IMR-90 (cell line): ENCODE measurements around the gene DLX1. TPM values are rescaled to one million over a fixed set of nuclear protein-coding genes. Genes with fewer than 3 reads are reported as not detected.
A peak's percentile ranks its signal among the peaks of the same experiment; 100 is the strongest.
"Not testable (repeated sequence)": the region's sequence is repeated elsewhere in the genome, so short reads cannot be mapped to it uniquely, and the experiment has no call there.

ENCODE experiments used
- ATAC-seq: fragments of 200-7000 bp; cut with Tn5 transposase; 2 replicates; pipeline ENCODE4 v1.9.1; 2020; ENCODE audit warnings: low read depth, mild to moderate bottlenecking, moderate library complexity
- BruUV-seq: library from RNA; stranded (reverse); fragments of 400-500 nt; replicated peaks from 2 replicates; lab custom pipeline; 2021; lab: Mats Ljungman, UMichigan
- CTCF ChIA-PET: fragments of 300-600 bp; formaldehyde crosslinking; extraction: SDS; loops from one replicate; lab custom pipeline; 2021; ENCODE audit warnings: antibody characterized with exemption; lab: Yijun Ruan, JAX
- POLR2A ChIA-PET: fragments of 300-600 bp; sonication (Branson Sonifier 250); formaldehyde crosslinking; loops from one replicate; lab custom pipeline; 2022; ENCODE audit warnings: antibody characterized with exemption; ENCODE audit not compliant: unreplicated experiment; lab: Charles Lee
- DNase-seq: peaks from one replicate; pipeline ENCODE4 v3.0.0; 2013
- H2AFZ ChIP-seq: replicated peaks from 2 replicates; pipeline ENCODE3; 2013; ENCODE audit warnings: low read length, mild to moderate bottlenecking; ENCODE audit not compliant: poor library complexity
- H2AK5ac ChIP-seq: 2 replicates; pipeline ENCODE4 v1.6.1; 2013; ENCODE audit warnings: low read depth, low read length, inconsistent platforms
- H2AK9ac ChIP-seq: replicated peaks from 2 replicates; pipeline ENCODE3; 2013; ENCODE audit warnings: mild to moderate bottlenecking, low read depth, low read length, moderate library complexity; ENCODE audit not compliant: poor library complexity
- H2BK120ac ChIP-seq: 2 replicates; pipeline ENCODE4 v1.6.1; 2013; ENCODE audit warnings: low read depth, low read length, inconsistent platforms
- H2BK15ac ChIP-seq: 3 replicates; pipeline ENCODE4 v1.6.1; 2013; ENCODE audit warnings: low read depth, low read length, inconsistent platforms
- H2BK20ac ChIP-seq: 2 replicates; pipeline ENCODE4 v1.6.1; 2013; ENCODE audit warnings: low read depth, mild to moderate bottlenecking, inconsistent platforms, low read length, moderate library complexity
- H2BK5ac ChIP-seq: 2 replicates; pipeline ENCODE4 v1.6.1; 2013; ENCODE audit warnings: mild to moderate bottlenecking, low read depth, low read length, inconsistent platforms; ENCODE audit not compliant: poor library complexity, severe bottlenecking
- H3K14ac ChIP-seq: replicated peaks from 2 replicates; pipeline ENCODE4 v1.6.1; 2013; ENCODE audit warnings: low read depth, low read length, inconsistent platforms
- H3K18ac ChIP-seq: 2 replicates; pipeline ENCODE4 v1.6.1; 2013; ENCODE audit warnings: low read depth, low read length, control low read depth
- H3K23ac ChIP-seq: 2 replicates; pipeline ENCODE4 v1.6.1; 2013; ENCODE audit warnings: low read depth, low read length, inconsistent platforms
- H3K27ac ChIP-seq: 2 replicates; pipeline ENCODE4 v1.5.1; 2013; ENCODE audit warnings: mild to moderate bottlenecking, control low read depth, low read length; ENCODE audit not compliant: insufficient read depth
- H3K27me3 ChIP-seq: 2 replicates; pipeline ENCODE4 v1.6.1; 2013; ENCODE audit warnings: low read length; ENCODE audit not compliant: control insufficient read depth, insufficient read depth
- H3K36me3 ChIP-seq: 2 replicates; pipeline ENCODE4 v1.6.1; 2013; ENCODE audit warnings: low read length, mixed read lengths; ENCODE audit not compliant: control insufficient read depth, insufficient read depth
- H3K4ac ChIP-seq: 2 replicates; pipeline ENCODE4 v1.6.1; 2013; ENCODE audit warnings: low read depth, low read length, inconsistent platforms
- H3K4me1 ChIP-seq: 2 replicates; pipeline ENCODE4 v1.6.1; 2013; ENCODE audit warnings: low read length, mixed read lengths; ENCODE audit not compliant: control insufficient read depth, insufficient read depth
- H3K4me2 ChIP-seq: 2 replicates; pipeline ENCODE4 v1.6.1; 2013; ENCODE audit warnings: low read depth, mild to moderate bottlenecking, control low read depth, low read length, moderate library complexity
- H3K4me3 ChIP-seq: 2 replicates; pipeline ENCODE4 v1.5.1; 2013; ENCODE audit warnings: low read depth, mild to moderate bottlenecking, control low read depth, low read length, moderate library complexity; ENCODE audit not compliant: insufficient read depth
- H3K56ac ChIP-seq: 2 replicates; pipeline ENCODE4 v1.6.1; 2013; ENCODE audit warnings: low read length, inconsistent platforms; ENCODE audit not compliant: insufficient read depth; ENCODE audit errors: extremely low read depth
- H3K79me1 ChIP-seq, 2 experiments: 2 replicates each; pipeline ENCODE4 v1.6.1; 2013; ENCODE audit warnings: low read length in 2 of 2, inconsistent platforms in 1 of 2, low read depth in 1 of 2
- H3K9ac ChIP-seq: 2 replicates; pipeline ENCODE4 v1.6.1; 2013; ENCODE audit warnings: low read depth, low read length, control low read depth
- H3K9me1 ChIP-seq: 2 replicates; pipeline ENCODE4 v1.6.1; 2013; ENCODE audit warnings: low read length, inconsistent platforms; ENCODE audit not compliant: insufficient read depth
- H3K9me3 ChIP-seq: 2 replicates; pipeline ENCODE4 v1.6.1; 2013; ENCODE audit warnings: low read length; ENCODE audit not compliant: control insufficient read depth, insufficient read depth
- H4K20me1 ChIP-seq: 2 replicates; pipeline ENCODE4 v1.6.1; 2013; ENCODE audit warnings: low read length, inconsistent platforms; ENCODE audit not compliant: insufficient read depth
- H4K5ac ChIP-seq: 2 replicates; pipeline ENCODE4 v1.6.1; 2013; ENCODE audit warnings: mild to moderate bottlenecking, low read depth, low read length, control low read depth
- H4K8ac ChIP-seq, 2 experiments: 2 replicates each; pipeline ENCODE4 v1.6.1; 2013; ENCODE audit warnings: low read depth in 2 of 2, low read length in 2 of 2, control low read depth in 1 of 2, inconsistent platforms in 1 of 2
- H4K91ac ChIP-seq: 2 replicates; pipeline ENCODE4 v1.6.1; 2013; ENCODE audit warnings: low read depth, low read length, inconsistent platforms; ENCODE audit not compliant: insufficient read depth
- CEBPB ChIP-seq: IDR thresholded peaks from 2 replicates; pipeline ENCODE4 v1.6.1; 2012; ENCODE audit warnings: low read depth, low read length, improper control_type of control experiment
- CHD1 ChIP-seq: IDR thresholded peaks from 2 replicates; pipeline ENCODE4 v1.6.1; 2012; ENCODE audit warnings: low read depth, low read length, improper control_type of control experiment
- MXI1 ChIP-seq: IDR thresholded peaks from 2 replicates; pipeline ENCODE4 v1.6.1; 2012; ENCODE audit warnings: low read depth, mild to moderate bottlenecking, low read length, moderate library complexity, borderline replicate concordance
- NFE2L2 ChIP-seq: fragments of 150-350 bp; IDR thresholded peaks from 2 replicates; pipeline ENCODE4 v1.6.1; 2016; ENCODE audit warnings: low read depth, mild to moderate bottlenecking, low read length
- WGBS, 2 experiments: methylation state at CpG; one replicate each; pipeline versions ENCODE4 v1.1.5 to v1.1.7; 2013; ENCODE audit warnings: missing lambda C conversion rate in 2 of 2; ENCODE audit not compliant: insufficient read length in 1 of 2; ENCODE audit errors: extremely low coverage in 2 of 2; 5-methylcytosine and 5-hydroxymethylcytosine counted together
- dilution Hi-C: fragments of 300-500 bp; cut with HindIII; formaldehyde crosslinking; loops from one replicate; pipeline ENCODE4 v1.14.3; 2018; ENCODE audit warnings: low sequenced_read_pairs; ENCODE audit not compliant: unreplicated experiment
- in situ Hi-C: fragments of 300-500 bp; cut with MboI; formaldehyde crosslinking; loops from 3 replicates; pipeline ENCODE4 v1.14.3; 2019; ENCODE audit warnings: low sequenced_read_pairs, inconsistent platforms, mixed read lengths
- intact Hi-C: fragments of 100-400 bp; cut with micrococcal nuclease; formaldehyde crosslinking; loops from 2 replicates; pipeline ENCODE4 v1.10.0; 2022
- polyA plus RNA-seq, 3 experiments: library from polyadenylated mRNA; depleted of rRNA; stranded (reverse); fragments of >200 nt; gene quantifications; 2 replicates each; pipeline ENCODE4 v1.2.3, GENCODE V29; 2012; ENCODE audit warnings: low replicate concordance in 1 of 3
- total RNA-seq: library from RNA; depleted of rRNA; stranded (reverse); fragments of >200 nt; gene quantifications from 2 replicates; pipeline ENCODE4 v1.2.3, GENCODE V29; 2012
- TF ChIP-seq, protein P1 (sequence below): conservative IDR thresholded peaks from 2 replicates; pipeline ENCODE4 v1.5.1; 2012; ENCODE audit warnings: mild to moderate bottlenecking, low read depth, low read length, improper control_type of control experiment

Gene DLX1
- total and polyA plus RNA-seq, 2 of the 4 experiments (the other 2 are of a cell fraction), result 0.36 to 2.2 TPM

- POLR2A ChIA-PET, result no interaction called here
- H3K9ac ChIP-seq, result no peak overlapping the region
- H3K9me3 ChIP-seq, result no peaks in the 10 kb centered on the region
- intact Hi-C loops, result no loop called here
- no peak overlapping the region for H2AFZ ChIP-seq
- no peak overlapping the region for H4K91ac ChIP-seq
- H3K4me2 ChIP-seq, result peak overlapping the region; percentile 16
- no peak for DNase-seq
- no peak overlapping the region for H2AK9ac ChIP-seq
- 33% methylated on average over 1 of the region's 4 CpGs; no CpG with 5 or more reads in 1 of the 2 experiments for WGBS, 2 experiments
- H3K4me1 ChIP-seq, result no peaks in the 10 kb centered on the region
- no peak overlapping the region for H4K8ac ChIP-seq
- no peak overlapping the region for H2AK5ac ChIP-seq
- no peaks in the 10 kb centered on the region for H3K36me3 ChIP-seq
- H3K14ac ChIP-seq, result no peak overlapping the region
- TF ChIP-seq MXI1 (no peak), NFE2L2 (no peak), CHD1 (no peak), CEBPB (no peak)
- TF ChIP-seq, protein P1, sequence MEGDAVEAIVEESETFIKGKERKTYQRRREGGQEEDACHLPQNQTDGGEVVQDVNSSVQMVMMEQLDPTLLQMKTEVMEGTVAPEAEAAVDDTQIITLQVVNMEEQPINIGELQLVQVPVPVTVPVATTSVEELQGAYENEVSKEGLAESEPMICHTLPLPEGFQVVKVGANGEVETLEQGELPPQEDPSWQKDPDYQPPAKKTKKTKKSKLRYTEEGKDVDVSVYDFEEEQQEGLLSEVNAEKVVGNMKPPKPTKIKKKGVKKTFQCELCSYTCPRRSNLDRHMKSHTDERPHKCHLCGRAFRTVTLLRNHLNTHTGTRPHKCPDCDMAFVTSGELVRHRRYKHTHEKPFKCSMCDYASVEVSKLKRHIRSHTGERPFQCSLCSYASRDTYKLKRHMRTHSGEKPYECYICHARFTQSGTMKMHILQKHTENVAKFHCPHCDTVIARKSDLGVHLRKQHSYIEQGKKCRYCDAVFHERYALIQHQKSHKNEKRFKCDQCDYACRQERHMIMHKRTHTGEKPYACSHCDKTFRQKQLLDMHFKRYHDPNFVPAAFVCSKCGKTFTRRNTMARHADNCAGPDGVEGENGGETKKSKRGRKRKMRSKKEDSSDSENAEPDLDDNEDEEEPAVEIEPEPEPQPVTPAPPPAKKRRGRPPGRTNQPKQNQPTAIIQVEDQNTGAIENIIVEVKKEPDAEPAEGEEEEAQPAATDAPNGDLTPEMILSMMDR, result no peak
- no peaks in the 10 kb centered on the region for H3K79me1 ChIP-seq
- no peaks in the 10 kb centered on the region for H3K27me3 ChIP-seq
- H3K23ac ChIP-seq, result no peak overlapping the region
- dilution Hi-C loops, result no loop called here
- no peak overlapping the region for H2BK5ac ChIP-seq
- no peak overlapping the region for H4K5ac ChIP-seq
- no peak overlapping the region for H2BK120ac ChIP-seq
- H3K18ac ChIP-seq, result no peak overlapping the region
- in situ Hi-C loops, result no loop called here
- no peaks in the 10 kb centered on the region for H3K9me1 ChIP-seq
- no peak overlapping the region for H3K27ac ChIP-seq
- H2BK20ac ChIP-seq, result no peak overlapping the region
- no peaks in the 10 kb centered on the region for H4K20me1 ChIP-seq
- ATAC-seq, result peak; percentile 32; the same call in 1 of the 2 replicates
- CTCF ChIA-PET, result interaction anchor here (1.0 kb wide), 1 partner anchor 10 kb away, joined by 3 read pairs; no protein-coding TSS in a partner anchor
- no peak overlapping the region for H3K56ac ChIP-seq
- no peak overlapping the region for H2BK15ac ChIP-seq
- BruUV-seq, result no TSS peak
- H3K4ac ChIP-seq, result no peak overlapping the region
- H3K4me3 ChIP-seq, result no peak overlapping the region
Measured at GRCh38 chr2:172066394-172066886, 18.9 kb upstream of the DLX1 start.

DNA sequence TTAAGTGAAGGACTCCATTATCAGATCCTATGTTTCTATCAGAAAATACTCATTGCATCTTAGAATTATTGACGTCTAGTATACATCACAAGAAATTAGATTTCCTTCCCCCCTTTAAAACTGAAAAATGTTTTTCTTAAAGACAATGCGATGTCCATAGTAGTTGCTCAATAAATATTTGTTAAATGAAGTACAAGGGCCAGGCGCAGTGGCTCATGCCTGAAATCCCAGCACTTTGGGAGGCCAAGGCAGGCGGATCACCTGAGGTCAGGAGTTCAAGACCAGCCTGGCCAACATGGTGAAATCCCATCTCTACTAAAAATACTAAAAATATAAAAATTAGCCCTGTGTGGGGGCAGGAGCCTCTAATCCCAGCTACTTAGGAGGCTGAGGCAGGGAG, 17.4 kb upstream of the DLX1 start:
- H3K4ac ChIP-seq, H2BK5ac ChIP-seq, ATAC-seq, H3K56ac ChIP-seq, H4K20me1 ChIP-seq, H2BK15ac ChIP-seq, H2AK5ac ChIP-seq, H4K5ac ChIP-seq, H2BK20ac ChIP-seq, H2AK9ac ChIP-seq, H3K79me1 ChIP-seq, H3K9ac ChIP-seq, BruUV-seq, H2BK120ac ChIP-seq, H3K9me1 ChIP-seq, in situ Hi-C loops, H2AFZ ChIP-seq, H3K4me3 ChIP-seq, POLR2A ChIA-PET, H3K23ac ChIP-seq, H3K18ac ChIP-seq, H3K27ac ChIP-seq, H3K9me3 ChIP-seq, H3K4me1 ChIP-seq, H3K14ac ChIP-seq, H3K4me2 ChIP-seq, H3K36me3 ChIP-seq, DNase-seq, H4K91ac ChIP-seq, H4K8ac ChIP-seq, H3K27me3 ChIP-seq, dilution Hi-C loops, intact Hi-C loops: not testable (repeated sequence)
- no CpG with 5 or more reads among the region's 4 CpGs for WGBS, 2 experiments
- CTCF ChIA-PET, result interaction anchor here (0.6 kb wide), 1 partner anchor 283 kb away, joined by 3 read pairs; no protein-coding TSS in a partner anchor
